GM18498 (cell line): Measurements from ENCODE around the gene PHYH.
"Not testable (repeated sequence)": the region's sequence is repeated elsewhere in the genome, so short reads cannot be mapped to it uniquely, and the experiment has no call there.

Source experiments
- ATAC-seq: cut with Tn5 transposase; IDR thresholded peaks from one replicate; pipeline ENCODE4 v1.9.1; 2021; ENCODE audit warnings: mild to moderate bottlenecking, moderate library complexity; ENCODE audit not compliant: unreplicated experiment

PHYH gene

DNA sequence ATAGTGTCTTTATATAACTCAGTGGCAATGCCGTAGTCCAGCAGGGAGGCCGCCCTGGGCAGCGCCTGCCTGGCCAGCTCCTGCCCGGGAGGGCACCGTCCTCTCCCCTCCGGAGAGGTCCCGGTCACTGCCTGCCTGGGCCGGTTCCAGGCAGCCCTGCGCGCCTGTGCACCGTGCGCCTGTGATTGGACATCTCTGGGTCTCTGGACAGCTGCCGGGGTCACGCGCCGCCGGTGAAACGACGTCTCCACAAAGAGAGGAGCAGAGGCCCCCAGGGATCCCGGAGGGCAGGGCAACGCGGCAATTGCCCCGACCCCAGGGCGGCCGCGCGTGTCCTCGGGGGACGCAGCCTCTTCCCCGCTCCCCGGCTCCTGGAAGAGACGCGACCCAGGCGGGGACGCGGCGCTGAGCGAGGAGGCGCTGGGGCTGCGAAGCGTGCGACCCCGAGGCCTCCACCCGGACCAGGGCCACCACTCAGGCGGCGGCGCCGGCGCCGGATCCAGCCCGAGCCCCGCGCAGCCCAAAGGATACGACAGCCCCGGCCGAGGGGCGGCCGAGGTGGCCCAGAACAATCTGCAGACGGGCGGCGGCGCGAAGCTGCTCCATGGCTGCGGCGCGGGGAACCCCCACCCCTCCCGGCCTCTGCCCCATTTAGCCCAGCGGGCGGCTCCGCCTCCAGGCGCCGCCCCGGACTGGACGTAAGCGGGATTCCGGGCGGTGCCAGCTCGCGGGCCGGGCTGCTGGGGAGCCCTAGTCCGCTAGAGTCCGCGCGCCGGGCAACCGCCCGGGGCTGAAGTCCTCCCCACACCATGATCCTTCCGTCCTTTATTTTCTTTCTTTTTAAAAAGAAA lies at the start of gene PHYH:
Gene PHYH (minus strand): TSS at position 628 of the 851 bp plus-strand sequence. CDS start 22 bp downstream, at position 606.
- ATAC-seq, result peak; percentile 79

DNA sequence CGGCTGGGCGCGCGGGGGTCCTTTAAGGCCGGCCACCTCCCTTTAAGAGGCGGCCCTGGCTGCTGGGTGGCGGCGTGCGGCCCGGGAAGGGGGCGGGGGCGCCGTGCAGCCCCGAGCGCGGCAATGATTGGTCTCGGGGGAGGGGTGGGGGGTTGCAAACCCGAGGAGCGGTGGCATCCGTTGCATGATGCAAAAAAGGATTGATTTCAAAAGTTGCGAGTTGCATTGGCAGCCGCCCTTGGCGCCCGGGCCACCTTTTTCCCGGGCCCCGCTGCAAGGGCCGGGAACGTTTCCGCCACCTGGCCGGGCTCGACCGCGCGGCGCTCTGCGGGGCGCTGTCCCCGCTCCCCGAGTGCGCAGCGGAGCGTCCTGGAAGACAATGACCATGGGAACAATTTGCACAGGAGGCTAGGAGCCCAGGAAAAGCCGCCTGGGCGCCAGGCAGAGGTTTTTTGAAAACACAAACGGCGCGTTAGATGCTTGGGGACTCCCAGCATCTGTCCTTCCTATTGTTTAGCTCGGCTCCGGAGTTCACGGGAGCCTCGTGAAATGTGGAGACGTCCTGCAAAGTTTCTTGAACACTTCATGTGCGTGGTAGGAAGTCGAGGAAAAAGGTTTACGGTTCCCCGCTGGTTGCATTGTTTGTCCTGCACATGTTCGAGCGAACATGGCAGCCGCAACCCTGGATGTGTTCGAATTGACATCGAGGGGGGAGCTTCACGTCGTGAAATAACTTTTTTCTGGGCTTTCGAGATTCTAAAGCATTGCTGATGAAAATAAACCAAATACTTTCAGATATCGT lies 48.6 kb upstream of the PHYH start, which contains the start of gene SEPHS1:
Gene SEPHS1 (minus strand): TSS at position 78 of the 802 bp plus-strand sequence. CDS start 3,343 bp downstream, outside the sequence.
- ATAC-seq, result peak; percentile 69

DNA sequence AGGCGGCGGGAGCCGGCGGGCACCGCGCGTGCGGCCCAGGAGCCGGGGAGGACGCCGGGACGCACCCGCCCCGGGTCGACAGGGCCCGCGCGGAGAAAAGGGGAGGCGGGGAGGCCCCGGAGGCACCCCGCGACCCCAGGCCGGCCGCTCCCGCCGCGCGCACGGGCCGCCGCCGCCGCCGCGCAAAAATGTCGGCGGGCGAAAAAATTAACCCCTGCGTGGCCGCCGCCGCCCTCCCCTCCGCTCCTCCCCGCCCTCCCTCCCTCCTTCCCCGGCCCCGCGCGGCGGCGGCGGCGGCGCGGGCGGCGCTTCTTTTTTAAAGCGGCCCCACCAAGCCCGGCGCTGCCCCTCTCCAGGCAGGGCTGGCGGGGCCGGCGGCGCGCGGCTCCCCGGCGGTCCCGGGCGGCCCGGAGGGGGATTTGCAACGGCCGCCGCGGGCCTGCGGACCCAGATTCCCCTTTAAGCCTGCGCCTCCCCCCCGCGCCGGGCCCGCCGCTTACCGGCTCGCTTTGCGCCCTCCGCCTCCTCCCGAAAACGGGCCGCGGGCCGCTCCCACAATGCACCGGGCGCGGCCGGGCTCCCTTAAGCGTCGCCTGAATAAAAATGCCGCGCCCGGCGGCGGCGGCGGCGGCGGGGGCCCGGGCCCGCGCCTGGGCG lies 47.8 kb upstream of the PHYH start:
- ATAC-seq, result peak; percentile 64

- ATAC-seq, result peak; percentile 32
Measured at GRCh38 chr10:13347043-13347499, 47.2 kb upstream of the PHYH start.

DNA sequence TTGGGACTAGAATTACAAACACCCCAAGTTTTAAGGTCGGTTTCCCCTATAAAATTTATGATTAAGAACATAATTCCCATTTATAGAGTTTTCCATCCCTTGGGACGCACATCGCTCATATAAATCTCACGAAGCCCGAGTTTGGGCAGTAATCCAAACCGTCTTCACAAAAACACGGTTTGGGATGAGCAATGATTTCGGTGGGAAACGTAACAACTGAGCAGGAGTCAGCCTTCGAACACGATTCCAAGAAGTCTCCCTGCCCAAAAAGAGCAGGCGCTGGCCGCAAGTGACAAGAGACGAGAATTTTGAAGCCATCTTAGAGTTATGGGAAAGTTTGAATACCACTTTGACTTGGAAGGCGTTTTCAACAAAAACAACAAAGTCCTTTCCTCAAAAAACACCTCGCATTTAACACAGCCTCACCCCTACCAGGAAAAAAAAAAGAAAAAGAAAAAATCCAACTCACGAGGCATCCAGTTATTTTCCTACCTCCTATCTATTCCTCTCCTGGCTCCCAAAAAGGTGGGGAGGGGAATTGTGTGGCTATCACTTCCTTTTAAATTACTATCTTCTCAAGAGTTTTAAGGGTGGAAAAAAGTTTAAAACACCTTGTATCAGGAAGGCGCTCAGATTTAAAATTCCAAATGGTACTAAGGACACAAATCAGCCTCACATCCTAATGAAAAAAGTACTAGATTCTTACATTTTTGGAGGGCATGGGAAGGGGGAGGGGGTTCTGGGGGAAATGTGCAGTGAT lies 46.6 kb upstream of the PHYH start:
- no peak for ATAC-seq

DNA sequence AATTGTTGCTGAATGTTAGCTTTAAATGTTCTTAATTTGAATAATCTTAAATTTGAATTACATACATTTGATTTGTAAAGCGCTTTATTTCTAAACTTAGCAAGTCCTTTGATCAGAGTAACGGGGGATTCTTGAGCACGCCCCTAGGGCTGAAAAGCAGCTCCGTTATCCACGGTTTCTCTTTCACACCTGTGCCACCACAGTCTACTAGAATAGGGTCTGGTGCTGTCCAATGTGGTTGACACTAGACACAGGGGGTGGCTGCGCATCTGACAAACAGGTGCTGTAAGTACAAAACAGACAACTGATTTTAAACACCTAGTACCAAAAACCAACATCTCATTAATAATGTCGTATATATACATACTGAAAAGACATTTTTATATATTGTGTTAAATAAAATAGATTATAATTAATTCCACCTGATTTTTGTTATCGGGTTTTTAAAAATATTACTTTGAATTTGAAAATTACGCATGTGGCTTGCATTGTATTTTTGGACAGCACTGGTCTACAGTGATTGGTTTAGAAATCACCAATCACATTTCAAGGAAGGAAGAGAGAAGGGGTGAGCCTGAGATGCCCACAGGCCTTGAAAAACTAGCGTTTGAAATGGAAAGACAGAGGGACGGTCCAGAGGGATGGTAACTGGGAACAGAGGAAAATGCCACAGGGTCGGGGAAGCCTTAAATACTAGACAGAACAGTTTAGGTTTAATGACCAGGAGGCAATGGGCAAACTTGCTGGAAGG lies 40.9 kb upstream of the PHYH start:
- peak; percentile 96 for ATAC-seq

GRCh38 chr10:13340068-13340467 lies 40.2 kb upstream of the PHYH start:
- ATAC-seq, result peak; percentile 18

DNA sequence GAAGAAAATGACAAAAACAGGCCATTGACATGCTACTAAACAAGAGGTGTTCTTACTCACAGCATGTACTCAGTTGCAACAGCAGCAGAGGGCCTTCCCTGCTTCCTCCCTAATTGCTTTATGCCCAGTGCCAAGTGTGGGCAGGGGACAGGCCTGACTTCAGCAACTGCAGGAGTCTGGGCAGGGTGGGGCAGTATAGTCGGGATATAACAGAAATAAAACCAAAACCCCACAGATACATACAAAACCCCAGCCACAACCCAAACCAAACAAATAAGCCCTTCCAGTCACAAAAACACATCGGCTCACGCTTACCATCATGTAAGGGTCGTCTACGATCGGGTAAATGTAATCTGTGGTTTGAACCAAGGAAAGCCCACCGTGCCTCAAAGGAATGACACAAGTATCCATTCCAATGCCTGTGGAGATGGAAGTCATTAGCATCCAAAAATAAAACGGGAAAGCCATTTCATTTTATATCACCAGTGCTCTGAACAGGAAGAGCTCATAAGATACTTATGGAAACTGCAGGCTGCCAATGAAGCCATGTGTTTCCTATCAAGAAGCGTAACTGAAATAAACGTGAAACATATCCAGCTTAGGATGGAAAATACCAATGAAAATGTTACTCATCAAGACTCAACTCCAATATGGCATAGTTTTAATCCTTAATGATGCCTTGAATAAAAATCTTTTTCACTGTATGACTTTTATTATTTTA lies 38.7 kb upstream of the PHYH start:
- ATAC-seq, result no peak

DNA sequence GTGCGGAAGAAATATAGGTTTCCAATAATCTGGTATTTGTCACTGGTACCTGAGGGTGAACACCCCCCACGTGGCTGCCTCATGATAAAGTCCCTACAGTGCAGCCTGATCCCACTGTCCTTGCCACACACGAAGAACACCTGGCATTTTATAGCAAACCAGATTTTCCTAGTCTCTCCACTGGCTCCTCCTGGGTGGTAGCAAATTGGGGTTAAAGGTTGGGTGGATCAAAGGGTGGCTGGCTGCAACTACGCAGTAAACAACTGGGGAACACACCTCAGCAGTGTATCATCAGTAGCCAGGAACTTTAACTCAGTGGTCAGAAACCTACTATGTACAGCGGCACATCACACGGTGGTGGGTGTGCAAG lies 37.9 kb upstream of the PHYH start:
- no peak for ATAC-seq

- no peak for ATAC-seq
Measured at GRCh38 chr10:13337128-13337826, 37.4 kb upstream of the PHYH start.

- ATAC-seq, result no peak
Measured at GRCh38 chr10:13335881-13336280, 36.0 kb upstream of the PHYH start.

DNA sequence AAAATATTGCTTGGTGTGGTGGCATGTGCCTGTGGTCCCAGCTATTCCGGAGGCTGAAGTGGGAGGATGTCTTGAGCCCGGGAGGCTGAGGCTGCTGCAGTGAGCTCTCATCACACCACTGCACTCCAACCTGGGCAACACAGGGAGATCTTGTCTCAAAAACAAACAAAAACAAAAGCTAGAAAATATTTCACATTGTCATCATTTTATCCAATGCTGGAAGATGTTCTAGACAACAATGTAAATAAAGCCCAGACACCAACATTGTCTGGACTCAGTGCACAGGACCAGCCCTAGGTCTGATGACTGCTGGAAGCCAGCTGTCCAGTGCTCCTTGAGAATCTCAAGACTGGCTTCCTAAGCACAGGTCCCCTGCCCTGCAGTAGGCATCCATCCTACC lies 34.7 kb upstream of the PHYH start:
- no peak for ATAC-seq

DNA sequence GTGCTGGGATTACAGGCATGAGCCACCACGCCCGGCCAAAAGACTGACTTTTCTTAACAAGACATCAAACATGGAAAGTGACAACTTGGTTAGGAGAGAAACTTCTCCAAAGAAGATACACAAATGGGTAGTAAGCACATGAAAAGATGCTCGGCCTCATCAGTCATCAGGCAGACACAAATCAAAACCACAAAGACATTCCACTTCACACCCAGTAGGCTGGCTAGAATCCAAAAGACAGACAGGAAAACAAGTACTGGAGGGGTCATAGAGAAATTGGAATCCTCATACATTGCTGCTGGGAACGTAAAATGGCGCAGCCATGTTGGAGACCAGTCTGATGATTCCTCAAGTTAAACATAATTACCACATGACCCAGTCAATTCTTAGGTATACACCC lies 31.8 kb upstream of the PHYH start:
- no peak for ATAC-seq

DNA sequence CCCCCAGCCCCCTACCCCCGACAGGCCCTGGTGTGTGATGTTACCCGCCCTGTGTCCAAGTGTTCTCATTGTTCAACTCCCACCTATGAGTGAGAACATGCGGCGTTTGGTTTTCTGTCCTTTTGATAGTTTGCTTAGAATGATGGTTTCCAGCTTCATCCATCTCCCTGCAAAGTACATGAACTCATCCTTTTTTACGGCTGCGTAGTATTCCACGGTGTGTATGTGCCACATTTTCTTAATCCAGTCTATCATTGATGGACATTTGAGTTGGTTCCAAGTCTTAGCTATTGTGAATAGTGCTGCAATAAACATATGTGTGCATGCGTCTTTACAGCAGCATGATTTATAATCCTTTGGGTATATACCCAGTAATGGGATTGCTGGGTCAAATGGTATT lies 31.1 kb upstream of the PHYH start:
- not testable (repeated sequence) for ATAC-seq

- ATAC-seq, result no peak
Measured at GRCh38 chr10:13329565-13329964, 29.7 kb upstream of the PHYH start.

DNA sequence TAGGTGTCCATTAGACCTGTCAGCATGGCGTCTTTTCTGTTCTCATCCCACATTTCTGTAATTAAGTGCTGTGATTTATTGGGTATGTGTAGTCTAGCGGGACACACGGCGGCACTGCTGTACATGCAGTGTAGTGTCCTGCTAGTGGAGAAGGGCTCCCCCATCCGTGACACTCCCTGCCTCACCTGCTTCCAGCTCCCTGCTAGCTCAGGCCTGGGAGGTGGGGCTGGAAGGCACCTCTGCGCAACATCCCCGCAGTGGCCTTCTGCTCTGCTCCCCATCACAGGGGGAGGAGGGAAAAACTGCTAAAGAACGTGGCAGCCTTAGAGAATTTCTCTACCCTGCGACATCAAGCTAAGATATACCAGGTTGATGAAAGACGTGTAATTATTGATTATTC lies 28.7 kb upstream of the PHYH start:
- ATAC-seq, result no peak

GRCh38 chr10:13328126-13328525 lies 28.3 kb upstream of the PHYH start:
- ATAC-seq, result no peak

DNA sequence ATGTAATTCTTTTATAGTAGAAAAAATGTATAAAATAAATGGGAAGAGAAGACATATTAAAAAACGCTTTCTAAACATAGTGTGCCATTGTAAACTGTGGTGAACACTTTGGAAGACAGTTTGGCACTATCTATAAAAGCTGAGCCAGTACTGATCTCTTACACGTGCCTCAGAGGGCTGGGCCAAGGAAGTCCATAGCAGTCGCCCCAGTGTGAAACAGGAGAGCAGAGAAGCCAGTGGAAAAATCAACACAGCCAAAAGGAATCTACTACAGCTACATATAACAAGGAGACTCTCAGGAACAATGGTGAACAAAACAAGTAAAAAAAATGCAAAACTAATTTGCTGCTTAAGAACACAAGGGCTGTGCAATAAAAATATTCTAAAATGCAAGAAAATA lies 27.7 kb upstream of the PHYH start:
- ATAC-seq, result no peak
